Muscle of arm (tissue), 14 donors: ENCODE measurements around the gene INHBC. TPM values are rescaled to one million over a fixed set of nuclear protein-coding genes. Genes with fewer than 3 reads are reported as not detected.
"Not testable (repeated sequence)": the region's sequence is repeated elsewhere in the genome, so short reads cannot be mapped to it uniquely, and the experiment has no call there.

Experiments used
- DNase-seq: peaks from one replicate; pipeline ENCODE4 v3.0.0-alpha.2; 2013
- long read RNA-seq, 11 donors: transcript quantifications; one replicate each; lab custom pipeline, GENCODE V29; 2026
- polyA plus RNA-seq, 12 donors: library from polyadenylated mRNA; unstranded; fragments of 120-200 nt; gene quantifications; one replicate each; pipeline ENCODE4 v1.2.1, GENCODE V29; 2013; ENCODE audit not compliant: insufficient read length in 12 of 12

INHBC gene, protein sequence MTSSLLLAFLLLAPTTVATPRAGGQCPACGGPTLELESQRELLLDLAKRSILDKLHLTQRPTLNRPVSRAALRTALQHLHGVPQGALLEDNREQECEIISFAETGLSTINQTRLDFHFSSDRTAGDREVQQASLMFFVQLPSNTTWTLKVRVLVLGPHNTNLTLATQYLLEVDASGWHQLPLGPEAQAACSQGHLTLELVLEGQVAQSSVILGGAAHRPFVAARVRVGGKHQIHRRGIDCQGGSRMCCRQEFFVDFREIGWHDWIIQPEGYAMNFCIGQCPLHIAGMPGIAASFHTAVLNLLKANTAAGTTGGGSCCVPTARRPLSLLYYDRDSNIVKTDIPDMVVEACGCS
- under 1 TPM in 8 of 12 donors, not detected in 4; 0.07 to 0.33 (median 0.15) TPM for polyA plus RNA-seq
- long read RNA-seq, donor 1 = 0 reads
- long read RNA-seq, donor 2, partial matches to known transcripts = 0 of 1 reads
- long read RNA-seq, donor 2, other reads (novel, unspliced or antisense) = 0 of 1 reads
- long read RNA-seq, donor 3 = 0 reads
- long read RNA-seq, donor 4 = 0 reads
- long read RNA-seq, donor 5 = 0 reads
- long read RNA-seq, donor 6 = 0 reads
- long read RNA-seq, donor 7 = 0 reads
- long read RNA-seq, donor 8 = 0 reads
- long read RNA-seq, donor 9 = 0 reads
- long read RNA-seq, donor 10 = 0 reads
- long read RNA-seq, donor 11 = 0 reads

DNA sequence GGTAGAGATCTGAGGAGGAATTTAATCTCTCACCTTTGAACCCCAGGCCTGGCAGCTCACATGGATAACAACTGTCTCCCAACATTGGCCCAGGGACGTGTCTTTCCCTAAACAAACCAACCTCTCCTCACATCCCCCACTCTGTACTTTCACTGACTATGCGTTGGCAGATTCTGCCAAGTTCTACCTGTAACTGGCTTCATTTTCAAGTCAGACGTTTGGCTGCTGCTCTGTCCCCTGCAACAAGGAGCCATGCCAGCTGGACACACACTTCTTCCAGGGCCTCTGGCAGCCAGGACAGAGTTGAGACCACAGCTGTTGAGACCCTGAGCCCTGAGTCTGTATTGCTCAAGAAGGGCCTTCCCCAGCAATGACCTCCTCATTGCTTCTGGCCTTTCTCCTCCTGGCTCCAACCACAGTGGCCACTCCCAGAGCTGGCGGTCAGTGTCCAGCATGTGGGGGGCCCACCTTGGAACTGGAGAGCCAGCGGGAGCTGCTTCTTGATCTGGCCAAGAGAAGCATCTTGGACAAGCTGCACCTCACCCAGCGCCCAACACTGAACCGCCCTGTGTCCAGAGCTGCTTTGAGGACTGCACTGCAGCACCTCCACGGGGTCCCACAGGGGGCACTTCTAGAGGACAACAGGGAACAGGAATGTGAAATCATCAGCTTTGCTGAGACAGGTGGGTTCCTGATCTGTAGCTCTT, at the start of gene INHBC:
TSS of gene INHBC (plus strand) at position 268 of the 707 bp plus-strand sequence. CDS start at position 371, 103 bp downstream.
- no peak for DNase-seq

DNA sequence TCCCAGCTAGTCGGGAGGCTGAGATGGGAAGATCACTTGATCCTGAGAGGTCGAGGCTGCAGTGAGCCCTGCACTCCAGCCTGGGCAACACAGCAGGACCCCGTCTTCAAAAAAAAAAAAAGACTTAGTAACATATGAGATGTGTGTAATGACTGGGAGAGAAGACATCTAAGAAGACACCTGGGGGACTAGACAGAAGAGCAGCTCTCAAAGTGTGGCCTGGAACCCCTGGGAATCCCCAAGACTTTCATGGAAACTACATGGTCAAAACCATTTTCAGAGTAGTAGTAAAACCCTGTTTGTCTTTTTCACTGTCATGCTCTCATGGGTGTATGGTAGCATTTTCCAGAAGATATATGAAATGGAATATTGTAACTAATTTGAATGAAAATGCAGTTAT, 49.0 kb upstream of the INHBC start:
- no peak for DNase-seq

DNA sequence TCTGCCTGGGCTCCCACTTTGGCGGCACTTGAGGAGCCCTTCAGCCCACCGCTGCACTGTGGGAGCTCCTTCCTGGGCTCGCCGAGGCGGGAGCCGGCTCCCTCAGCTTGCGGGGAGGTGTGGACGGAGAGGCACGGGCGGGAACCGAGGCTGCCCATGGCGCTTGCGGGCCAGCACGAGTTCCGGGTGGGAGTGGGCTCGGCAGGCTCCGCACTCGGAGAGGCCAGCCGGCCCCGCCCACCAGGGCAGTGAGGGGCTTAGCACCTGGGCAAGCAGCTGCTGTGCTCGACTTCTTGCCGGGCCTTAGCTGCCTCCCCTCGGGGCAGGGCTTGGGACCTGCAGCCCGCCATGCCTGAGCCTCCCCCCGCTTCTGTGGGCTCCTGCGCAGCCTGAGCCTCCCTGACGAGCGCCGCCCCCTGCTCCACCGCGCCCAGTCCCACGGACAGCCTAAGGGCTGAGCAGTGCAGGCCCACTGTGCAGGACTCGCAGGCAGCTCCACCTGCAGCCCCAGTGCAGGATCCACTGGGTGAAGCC, 48.3 kb upstream of the INHBC start:
- no peak for DNase-seq

DNA sequence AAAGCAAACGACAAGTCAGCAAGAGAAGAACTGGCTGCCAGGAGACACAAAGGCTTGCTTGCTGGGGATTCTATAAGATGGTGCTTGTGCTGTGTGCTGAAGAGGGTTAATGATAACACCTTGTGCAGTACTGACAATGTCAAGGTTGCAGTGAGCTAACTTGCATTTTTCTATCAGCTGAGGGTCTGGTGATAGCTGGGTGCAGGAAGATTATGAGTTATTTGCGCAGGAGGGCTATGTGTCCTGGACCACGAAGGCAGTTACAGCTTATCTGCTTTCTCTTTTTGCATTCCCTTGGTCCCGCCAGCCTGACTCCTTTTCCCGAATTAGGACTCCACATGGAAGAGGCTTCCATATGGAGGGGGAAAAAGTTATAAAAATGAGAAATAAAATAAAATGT, 46.2 kb upstream of the INHBC start:
- DNase-seq = no peak

DNA sequence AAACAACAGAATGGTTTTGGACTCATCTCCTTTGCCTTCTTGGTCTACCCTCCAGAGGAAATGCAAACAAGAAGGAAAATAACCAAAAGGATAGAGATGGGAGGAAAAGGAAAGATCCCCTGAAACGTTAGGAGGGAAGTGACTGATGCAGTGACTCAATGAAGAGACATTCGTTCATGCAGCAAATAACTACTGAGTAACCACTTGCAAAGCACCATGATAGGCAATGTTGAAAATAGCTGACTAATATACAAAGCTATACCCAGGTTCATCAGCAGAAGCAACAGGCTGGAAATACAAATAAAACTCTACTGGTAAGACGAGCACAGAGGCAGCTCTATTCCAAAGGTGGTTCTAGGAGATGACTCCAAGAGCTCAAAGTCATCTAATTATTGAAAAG, 45.6 kb upstream of the INHBC start:
- DNase-seq = no peak

DNA sequence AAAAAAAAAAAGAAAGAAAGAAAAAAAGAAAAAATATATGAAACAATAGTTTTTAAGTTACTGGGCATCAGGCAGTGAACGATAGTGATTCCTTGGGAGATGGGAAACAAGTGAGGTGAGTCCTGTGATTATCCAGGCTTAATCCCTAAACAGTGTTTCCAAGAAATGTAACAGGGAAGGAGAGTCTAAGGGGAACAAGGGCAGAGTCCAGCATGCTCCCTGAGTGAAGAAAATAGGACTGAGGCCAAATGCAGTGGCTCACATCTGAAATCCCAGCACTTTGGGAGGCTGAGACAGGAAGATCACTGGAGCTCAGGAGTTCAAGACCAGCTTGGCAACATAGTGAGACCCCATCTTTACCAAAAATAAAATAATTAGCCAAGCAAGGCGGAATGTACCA, 44.4 kb upstream of the INHBC start:
- no peak for DNase-seq

DNA sequence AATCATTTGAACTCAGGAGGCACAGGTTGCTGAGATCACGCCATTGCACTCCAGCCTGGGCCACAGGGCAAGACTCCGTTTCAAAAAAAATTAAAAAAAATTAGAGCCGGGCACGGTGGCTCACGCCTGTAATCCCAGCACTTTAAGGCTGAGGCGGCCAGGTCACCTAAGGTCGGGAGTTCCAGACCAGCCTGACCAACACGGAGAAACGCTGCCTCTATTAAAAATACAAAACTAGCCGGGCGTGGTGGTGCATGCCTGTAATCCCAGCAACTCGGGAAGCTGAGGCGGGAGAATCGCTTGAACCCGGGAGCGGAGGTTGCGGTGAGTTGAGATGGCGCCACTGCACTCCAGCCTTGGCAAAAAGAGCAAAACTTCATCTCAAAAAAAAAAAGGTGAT, 39.5 kb upstream of the INHBC start:
- no peak for DNase-seq

DNA sequence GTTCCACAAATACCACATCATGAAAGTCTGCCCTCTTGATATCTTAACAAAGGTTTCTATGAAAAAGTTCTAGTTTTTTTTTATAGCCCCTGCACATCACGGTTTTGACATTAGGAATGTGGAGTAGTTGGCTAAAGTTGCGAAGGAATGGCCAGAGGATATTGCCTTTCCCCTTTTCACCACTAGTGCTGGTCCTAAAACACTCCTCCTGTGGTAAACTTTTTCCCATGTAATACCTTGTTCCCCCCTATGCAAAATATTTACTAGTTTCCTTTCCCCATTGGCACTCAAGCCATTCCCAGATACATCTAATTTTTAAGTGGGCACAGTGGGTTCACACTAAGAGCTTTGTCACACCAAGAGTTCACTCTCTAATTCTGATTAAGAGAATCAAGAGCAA, 37.1 kb upstream of the INHBC start:
- no peak for DNase-seq

DNA sequence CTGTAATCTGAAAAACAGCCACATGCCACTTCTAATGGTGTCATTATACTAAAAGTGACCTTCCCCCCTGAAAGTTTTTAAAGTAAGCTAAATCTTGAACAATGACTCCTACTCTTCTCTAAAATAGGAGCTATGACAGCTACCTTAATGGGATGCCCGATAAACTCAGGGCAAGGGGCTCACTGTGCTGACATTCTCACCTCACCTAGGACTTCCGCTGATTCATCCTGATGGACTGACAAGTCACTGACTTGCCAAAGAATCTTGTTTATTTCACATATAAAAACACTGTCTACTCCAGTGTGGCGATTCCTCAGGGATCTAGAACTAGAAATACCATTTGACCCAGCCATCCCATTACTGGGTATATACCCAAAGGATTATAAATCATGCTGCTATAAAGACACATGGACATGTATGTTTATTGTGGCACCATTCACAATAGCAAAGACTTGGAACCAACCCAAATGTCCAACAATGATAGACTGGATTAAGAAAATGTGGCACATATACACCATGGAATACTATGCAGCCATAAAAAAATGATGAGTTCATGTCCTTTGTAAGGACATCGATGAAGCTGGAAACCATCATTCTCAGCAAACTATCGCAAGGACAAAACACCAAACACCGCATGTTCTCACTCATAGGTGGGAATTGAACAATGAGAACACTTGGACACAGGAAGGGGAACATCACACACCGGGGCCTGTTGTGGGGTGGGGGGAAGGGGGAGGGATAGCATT, 34.7 kb upstream of the INHBC start:
- not testable (repeated sequence) for DNase-seq

DNA sequence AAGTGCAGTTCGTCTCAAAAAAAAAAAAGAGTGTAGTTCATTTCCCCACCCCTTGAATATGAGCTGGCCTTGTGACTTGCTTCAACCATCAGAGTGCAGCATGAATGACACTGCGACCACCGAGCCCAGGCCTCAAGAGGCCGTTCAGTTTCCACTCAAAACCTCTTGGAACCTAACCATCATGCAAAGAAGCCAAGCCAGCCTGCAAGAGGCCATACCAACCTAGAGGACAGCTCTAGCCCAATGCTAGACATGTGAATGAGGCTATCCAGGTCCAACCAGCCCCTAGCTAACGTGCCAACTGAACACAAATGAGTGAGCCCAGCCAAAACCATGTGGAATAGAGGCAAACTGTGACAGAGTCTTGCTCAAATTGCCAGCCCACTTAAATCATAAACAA, 33.4 kb upstream of the INHBC start:
- no peak for DNase-seq

DNA sequence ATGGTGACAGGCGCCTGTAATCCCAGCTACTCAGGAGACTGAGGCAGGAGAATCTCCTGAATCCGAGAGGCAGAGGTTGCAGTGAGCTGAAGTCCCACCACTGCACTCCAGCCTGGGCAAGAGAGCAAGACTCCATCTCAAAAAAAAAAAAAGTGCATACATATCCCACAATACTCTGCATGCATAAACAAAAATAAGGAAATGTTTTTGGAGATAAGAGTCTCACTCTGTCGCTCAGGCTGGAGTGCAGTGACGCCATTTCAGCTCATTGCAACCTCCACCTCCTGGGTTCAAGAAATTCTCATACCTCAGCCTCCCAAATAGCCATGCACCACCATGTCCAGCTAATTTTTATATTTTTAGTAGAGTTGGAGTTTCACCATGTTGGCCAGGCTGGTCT, 32.4 kb upstream of the INHBC start:
- not testable (repeated sequence) for DNase-seq

DNA sequence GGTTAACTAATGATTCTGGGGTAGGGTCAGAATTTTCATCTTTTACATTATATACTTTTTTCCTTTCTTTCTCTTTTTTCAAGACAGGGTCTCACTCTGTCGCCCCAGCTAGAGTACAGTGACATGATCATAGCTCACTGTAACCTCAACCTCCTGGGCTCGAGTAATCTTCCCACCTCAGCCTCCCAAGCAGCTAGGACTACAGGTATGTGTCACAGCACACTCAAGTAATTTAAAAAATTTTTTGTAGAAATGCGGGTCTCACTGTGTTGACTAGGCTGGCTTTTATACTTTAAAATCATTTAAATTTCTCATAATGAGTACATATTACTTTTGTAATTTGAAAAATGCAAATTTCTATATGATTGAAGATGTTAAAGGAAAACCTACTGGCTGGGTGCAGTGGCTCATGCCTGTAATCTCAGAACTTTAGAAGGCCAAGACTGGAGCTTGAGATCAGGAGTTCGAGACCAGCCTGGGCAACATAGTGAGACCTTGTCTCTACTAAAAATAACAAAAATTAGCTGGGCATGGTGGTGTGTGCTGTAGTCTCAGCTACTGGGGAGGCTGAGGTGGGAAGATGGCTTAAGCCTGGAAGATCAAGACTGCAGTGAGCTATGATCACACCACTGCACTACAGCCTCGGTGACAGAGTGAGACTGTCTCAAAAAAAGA, 29.5 kb upstream of the INHBC start:
- DNase-seq = no peak

DNA sequence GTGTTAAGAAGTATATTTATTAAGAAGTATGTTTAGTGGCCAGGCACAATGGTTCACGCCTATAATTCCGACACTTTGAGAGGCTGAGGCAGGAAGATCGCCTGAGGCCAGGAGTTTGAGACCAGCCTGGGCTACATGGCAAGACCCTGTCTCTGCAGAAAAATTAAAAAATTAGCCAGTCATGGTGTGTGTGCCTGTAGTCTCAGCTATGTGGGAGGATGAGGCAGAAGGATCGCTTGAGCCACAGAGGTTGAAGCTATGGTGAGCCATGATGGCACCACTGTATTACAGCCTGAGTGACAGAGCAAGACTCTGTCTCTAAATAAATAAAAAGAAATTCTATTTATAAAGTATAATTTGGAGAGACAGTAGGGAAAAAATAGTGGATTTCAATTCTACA, 24.1 kb upstream of the INHBC start:
- DNase-seq = no peak

DNA sequence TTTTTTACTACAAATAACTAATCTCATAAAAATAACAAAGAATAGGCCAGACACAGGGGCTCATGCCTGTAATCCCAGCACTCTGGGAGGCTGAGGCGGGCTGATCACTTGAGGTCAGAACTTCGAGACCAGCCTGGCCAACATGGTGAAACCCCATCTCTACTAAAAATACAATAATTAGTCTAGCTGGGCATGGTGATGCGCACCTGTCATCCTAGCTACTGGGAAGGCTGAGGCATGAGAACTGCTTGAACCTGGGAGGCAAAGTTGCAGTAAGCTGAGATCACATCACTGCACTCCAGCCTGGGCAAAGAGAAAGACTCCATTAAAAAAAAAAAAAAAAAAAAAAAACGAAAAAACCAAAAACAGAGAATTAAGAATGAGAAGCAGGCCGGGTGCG, 20.4 kb upstream of the INHBC start:
- DNase-seq = not testable (repeated sequence)

DNA sequence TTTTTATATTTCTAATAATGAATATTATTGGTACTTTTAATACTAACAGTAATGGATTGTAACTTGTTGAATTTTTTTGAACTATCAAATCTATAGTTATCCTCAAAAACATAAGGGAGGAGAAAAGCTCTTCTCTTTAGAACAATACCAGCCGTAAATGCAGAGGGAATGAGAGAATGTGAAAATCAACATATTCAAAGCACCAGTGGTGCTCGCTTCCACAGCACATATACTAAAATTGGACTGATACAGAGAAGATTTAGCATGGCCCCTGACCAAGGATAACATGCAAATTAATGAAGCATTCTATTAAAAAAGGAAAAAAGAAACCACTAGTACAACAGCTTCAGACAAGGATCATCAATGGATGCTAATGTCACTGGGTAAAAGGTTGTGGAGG, 19.5 kb upstream of the INHBC start:
- no peak for DNase-seq

DNA sequence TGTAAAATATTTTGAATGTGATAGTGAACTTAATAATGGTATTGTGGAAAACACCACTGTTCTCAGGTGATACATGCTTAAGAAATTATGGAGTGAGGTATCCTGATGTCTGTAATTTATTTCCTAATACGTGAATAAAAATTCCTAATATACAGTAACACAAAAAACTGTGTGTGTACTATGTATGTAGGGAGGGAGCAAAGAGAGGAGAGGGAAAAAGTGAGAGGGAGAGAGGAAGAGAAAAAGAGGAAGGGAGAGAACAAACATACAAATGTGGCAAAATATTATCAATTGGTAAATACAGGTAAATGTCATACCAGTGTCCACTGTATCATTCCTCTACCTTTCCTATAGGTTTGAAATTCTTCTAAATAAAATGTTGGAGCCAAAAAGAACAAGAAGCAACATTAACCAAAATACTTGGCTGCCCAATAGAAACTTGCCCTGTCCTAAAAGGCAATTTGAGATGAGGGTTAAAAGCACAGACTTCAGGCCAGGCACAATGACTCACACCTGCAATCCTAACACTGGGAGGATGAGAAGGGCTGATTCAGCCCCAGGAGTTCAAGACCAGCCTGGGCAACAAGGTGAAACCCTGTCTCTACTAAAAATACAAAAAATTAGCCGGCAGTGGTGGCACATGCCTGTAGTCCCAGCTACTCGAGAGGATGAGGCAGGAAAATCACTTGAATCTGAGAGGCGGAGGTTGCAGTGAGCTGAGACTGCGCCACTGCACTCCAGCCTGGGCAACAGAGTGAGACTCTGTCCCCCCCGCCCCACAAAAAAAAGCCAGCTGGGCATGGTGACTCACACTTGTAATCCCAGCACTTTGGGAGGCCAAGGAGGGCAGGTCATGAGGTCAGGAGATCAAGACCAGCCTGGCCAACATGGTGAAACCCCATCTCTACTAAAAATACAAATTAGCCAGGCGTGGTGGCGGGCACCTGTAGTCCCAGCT, 18.3 kb upstream of the INHBC start:
- DNase-seq = no peak

DNA sequence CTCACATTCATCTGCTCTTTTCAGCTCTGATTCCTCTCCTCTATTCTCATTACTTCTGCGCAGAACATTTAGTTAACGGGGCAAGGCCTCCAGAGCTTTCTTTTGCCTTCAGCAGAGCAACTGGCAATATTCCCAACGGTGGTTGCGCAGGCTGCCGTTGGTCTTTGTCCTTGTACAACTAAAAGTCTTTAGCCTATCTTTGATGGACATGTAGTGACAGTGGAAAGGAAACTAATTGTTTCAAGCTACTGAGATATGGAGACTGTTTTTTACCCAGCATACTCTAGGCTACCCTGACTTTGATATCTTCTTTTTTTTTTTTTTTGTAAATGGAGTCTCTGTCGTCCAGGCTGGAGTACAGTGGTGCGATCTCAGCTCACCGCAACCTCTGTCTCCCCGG, 16.3 kb upstream of the INHBC start:
- DNase-seq = no peak

DNA sequence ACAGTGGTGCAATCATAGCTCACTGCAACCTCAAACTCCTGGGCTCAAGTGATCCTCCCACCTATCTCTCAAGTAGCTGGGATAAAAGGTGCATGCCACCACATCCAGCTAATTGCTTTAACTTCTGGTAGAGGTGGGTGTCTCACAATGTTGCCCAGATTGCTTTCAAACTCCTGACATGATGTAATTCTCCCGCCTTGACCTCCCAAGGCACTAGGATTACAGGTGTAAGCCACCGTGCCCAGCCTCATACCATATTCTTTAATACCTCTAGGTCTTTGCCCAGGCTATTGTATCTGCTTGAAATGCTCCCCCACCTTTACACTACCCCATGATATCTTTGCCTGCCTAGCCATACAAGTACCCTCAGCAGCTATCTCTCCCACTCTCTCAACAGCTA, 15.1 kb upstream of the INHBC start:
- DNase-seq = no peak

DNA sequence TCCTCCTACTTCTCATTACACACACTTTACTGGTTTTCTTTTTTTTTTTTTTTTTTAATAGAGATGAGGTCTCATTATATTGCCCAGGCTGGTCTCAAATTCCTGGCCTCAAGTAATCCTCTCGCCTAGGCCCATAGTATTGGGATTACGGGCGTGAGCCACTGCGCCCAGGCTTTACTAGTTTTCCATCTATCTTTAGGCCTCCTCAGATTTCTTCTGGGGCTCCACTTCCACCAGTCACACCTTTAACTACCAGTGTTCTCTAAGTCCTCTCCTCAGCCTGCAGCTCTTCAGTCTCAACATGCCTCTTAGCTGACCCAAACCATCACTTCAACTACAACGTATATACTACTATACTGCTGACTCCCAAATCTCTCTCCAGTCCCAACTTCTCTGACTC, 14.1 kb upstream of the INHBC start:
- DNase-seq = no peak

DNA sequence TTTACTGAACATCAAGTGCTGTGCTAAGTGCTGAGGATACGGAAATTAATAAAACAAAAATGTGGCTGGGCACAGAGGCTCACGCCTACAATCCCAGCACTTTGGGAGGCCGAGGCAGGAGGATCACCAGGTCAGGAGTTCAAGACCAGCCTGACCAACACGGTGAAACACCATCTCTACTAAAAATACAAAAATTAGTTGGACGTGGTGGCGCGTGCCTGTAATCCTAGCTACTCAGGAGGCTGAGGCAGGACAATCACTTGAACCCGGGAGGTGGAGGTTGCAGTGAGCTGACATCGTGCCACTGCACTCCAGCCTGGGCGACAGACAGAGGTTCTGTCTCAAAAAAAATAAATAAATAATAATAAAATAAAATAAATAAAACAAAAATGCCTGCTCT, 7.6 kb upstream of the INHBC start:
- not testable (repeated sequence) for DNase-seq
